Bronchial epithelial cell (primary cell): Measurements from ENCODE around the gene SYT2. TPM values are rescaled to one million over a fixed set of nuclear protein-coding genes. Genes with fewer than 3 reads are reported as not detected.

Source experiments
- DNase-seq: peaks from one replicate; pipeline ENCODE4 v3.0.0-alpha.2; 2010; ENCODE audit warnings: low read depth
- FAIRE-seq: peaks from 2 replicates; lab custom pipeline; 2011; peaks lifted over from hg19 to GRCh38; lab: Jason Lieb, UNC
- H3K27me3 ChIP-seq: 2 replicates; pipeline ENCODE4 v1.5.1; 2011; ENCODE audit warnings: low read length; ENCODE audit not compliant: control insufficient read depth, insufficient read depth
- H3K36me3 ChIP-seq: 2 replicates; pipeline ENCODE4 v1.5.1; 2011; ENCODE audit warnings: low read length; ENCODE audit not compliant: control insufficient read depth, insufficient read depth
- H3K4me3 ChIP-seq: 2 replicates; pipeline ENCODE4 v1.5.1; 2011; ENCODE audit warnings: mild to moderate bottlenecking, low read depth, low read length, control low read depth
- total RNA-seq: library from RNA; depleted of rRNA; stranded (reverse); fragments of >200 nt; gene quantifications from 2 replicates; pipeline ENCODE4 v1.2.1, GENCODE V29; 2014
- TF ChIP-seq, protein P1 (sequence below): IDR thresholded peaks from 2 replicates; pipeline ENCODE4 v1.5.1; 2011; ENCODE audit warnings: mild to moderate bottlenecking, moderate library complexity, low read length, control low read depth, inconsistent platforms; ENCODE audit not compliant: insufficient read depth, severe bottlenecking

The SYT2 gene
- total RNA-seq, 1 donor from 2014 or later, result under 0.01 TPM

DNA sequence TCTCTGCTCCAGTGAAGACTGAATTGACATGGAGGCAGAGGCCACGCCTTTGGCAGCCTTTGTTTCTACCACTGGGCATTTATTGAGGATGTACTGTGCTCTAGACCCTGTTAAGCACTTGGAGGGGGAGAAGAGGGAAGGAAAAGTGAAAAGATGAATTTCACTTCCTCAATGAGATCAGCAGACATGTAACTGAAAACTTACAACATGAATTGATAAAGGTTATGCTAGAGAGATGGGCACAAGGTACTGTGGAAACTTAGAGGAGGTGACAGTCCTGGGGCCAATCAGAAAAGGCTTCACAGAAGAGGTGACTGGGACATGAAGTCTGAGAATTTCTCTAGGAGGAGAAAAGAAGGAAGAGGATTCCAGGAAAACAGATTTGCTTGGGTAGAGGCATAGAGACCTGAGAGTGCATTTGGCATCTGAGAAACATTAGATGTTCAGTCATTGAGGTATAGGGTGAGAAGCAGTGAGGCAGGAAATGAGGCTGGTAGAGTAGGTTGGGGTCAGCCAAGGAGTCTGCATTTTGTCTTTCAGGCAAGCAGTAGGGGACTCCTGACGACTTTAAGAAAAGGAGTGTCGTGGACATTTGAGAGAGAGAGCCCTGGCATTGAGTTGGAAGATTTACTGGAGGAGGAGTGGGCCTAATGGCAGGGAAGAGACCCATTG lies 113.0 kb downstream of the SYT2 start:
- peak; percentile 55 for FAIRE-seq
- Histone ChIP-seq H3K27me3 (no peaks in the 10 kb centered on the region), H3K4me3 (no peak overlapping the region), H3K36me3 (no peaks in the 10 kb centered on the region)
- no peak for DNase-seq
- TF ChIP-seq, protein P1, sequence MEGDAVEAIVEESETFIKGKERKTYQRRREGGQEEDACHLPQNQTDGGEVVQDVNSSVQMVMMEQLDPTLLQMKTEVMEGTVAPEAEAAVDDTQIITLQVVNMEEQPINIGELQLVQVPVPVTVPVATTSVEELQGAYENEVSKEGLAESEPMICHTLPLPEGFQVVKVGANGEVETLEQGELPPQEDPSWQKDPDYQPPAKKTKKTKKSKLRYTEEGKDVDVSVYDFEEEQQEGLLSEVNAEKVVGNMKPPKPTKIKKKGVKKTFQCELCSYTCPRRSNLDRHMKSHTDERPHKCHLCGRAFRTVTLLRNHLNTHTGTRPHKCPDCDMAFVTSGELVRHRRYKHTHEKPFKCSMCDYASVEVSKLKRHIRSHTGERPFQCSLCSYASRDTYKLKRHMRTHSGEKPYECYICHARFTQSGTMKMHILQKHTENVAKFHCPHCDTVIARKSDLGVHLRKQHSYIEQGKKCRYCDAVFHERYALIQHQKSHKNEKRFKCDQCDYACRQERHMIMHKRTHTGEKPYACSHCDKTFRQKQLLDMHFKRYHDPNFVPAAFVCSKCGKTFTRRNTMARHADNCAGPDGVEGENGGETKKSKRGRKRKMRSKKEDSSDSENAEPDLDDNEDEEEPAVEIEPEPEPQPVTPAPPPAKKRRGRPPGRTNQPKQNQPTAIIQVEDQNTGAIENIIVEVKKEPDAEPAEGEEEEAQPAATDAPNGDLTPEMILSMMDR, result no peak

GRCh38 chr1:202596638-202597037 lies 113.6 kb downstream of the SYT2 start:
- no peak overlapping the region for H3K4me3 ChIP-seq
- FAIRE-seq, result no peak
- H3K27me3 ChIP-seq, result no peaks in the 10 kb centered on the region
- TF ChIP-seq, protein P1, result no peak
- DNase-seq, result no peak
- no peaks in the 10 kb centered on the region for H3K36me3 ChIP-seq

- FAIRE-seq, result peak; percentile 99
- no peak overlapping the region for H3K4me3 ChIP-seq
Measured at GRCh38 chr1:202593845-202594244, 116.4 kb downstream of the SYT2 start.

GRCh38 chr1:202592146-202592545 lies 118.1 kb downstream of the SYT2 start:
- DNase-seq, result peak; percentile 52
- TF ChIP-seq, protein P1, result no peak
- no peaks in the 10 kb centered on the region for H3K27me3 ChIP-seq
- H3K36me3 ChIP-seq, result no peaks in the 10 kb centered on the region
- H3K4me3 ChIP-seq, result no peak overlapping the region
- no peak for FAIRE-seq

More at GRCh38 chr1:202593845-202594244, 116.4 kb downstream of the SYT2 start:
- H3K36me3 ChIP-seq, result no peaks in the 10 kb centered on the region
- H3K27me3 ChIP-seq, result no peaks in the 10 kb centered on the region
- TF ChIP-seq, protein P1, result peak; percentile 55
- DNase-seq, result peak; percentile 98

GRCh38 chr1:202591515-202591914 lies 118.7 kb downstream of the SYT2 start:
- H3K36me3 ChIP-seq, result no peaks in the 10 kb centered on the region
- no peak for FAIRE-seq
- TF ChIP-seq, protein P1, result no peak
- H3K27me3 ChIP-seq, result no peaks in the 10 kb centered on the region
- H3K4me3 ChIP-seq, result no peak overlapping the region
- no peak for DNase-seq

DNA sequence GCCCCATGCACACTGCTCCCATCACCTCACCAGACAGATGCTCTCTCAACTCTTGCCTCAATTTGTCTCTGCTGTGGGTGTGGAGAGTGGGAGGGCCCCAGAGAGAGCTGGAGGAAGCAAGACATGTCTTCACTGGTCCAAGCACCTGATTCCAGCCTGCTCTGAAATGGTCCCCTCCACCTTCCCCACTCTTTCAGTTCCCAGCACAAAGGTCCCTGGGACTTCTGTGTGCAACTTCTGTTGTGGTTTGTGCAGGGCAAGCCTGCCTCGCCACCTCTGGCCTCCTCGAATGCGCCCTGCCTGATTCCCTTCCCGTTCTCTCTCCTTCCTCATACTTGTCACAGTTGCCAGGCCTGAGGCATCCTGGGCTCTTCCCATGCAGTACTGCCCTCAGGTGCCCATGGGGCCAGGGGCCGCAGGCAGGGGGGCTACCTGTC lies 119.3 kb downstream of the SYT2 start:
- peak; percentile 82 for DNase-seq
- no peak overlapping the region for H3K4me3 ChIP-seq
- TF ChIP-seq, protein P1, result no peak
- no peaks in the 10 kb centered on the region for H3K36me3 ChIP-seq
- FAIRE-seq, result no peak
- H3K27me3 ChIP-seq, result no peaks in the 10 kb centered on the region
